HepG2 (cell line): ENCODE results near the gene ST6GALNAC6. TPM values are rescaled to one million over a fixed set of nuclear protein-coding genes. Genes with fewer than 3 reads are reported as not detected.

Source experiments
- BRD4 ChIP-seq: sonication (generic); formaldehyde crosslinking; IDR thresholded peaks from 2 replicates; pipeline ENCODE4 v1.4.0; 2020; ENCODE audit warnings: missing genetic modification reagents
- IRF2 ChIP-seq: IDR thresholded peaks from 2 replicates; pipeline ENCODE4 v1.6.1; 2018; ENCODE audit warnings: missing genetic modification reagents, missing compliant biosample characterization
- KMT2B ChIP-seq: IDR thresholded peaks from 2 replicates; pipeline ENCODE4 v1.6.1; 2016; ENCODE audit warnings: missing genetic modification reagents, missing compliant biosample characterization
- MED1 ChIP-seq: sonication (generic); formaldehyde crosslinking; IDR thresholded peaks from 2 replicates; pipeline ENCODE4 v1.4.0; 2020; ENCODE audit warnings: missing genetic modification reagents
- PHF5A ChIP-seq: IDR thresholded peaks from one replicate; pipeline ENCODE4 v1.6.1; 2018; ENCODE audit warnings: low read depth, missing genetic modification reagents; ENCODE audit not compliant: unreplicated experiment
- PITX1 ChIP-seq: sonication (generic); formaldehyde crosslinking; IDR thresholded peaks from 2 replicates; pipeline ENCODE4 v1.5.1; 2020; ENCODE audit warnings: mild to moderate bottlenecking, missing genetic modification reagents
- RARG ChIP-seq: sonication (generic); formaldehyde crosslinking; IDR thresholded peaks from 2 replicates; pipeline ENCODE4 v1.4.0; 2020; ENCODE audit warnings: low read depth, mild to moderate bottlenecking, missing genetic modification reagents
- RBAK ChIP-seq: sonication (generic); formaldehyde crosslinking; IDR thresholded peaks from 2 replicates; pipeline ENCODE4 v1.5.1; 2020; ENCODE audit warnings: mild to moderate bottlenecking, missing genetic modification reagents
- ZFP36L2 ChIP-seq: sonication (generic); formaldehyde crosslinking; IDR thresholded peaks from 2 replicates; pipeline ENCODE4 v1.4.0; 2020; ENCODE audit warnings: missing genetic modification reagents
- ZNF224 ChIP-seq: sonication (generic); formaldehyde crosslinking; IDR thresholded peaks from 2 replicates; pipeline ENCODE4 v1.5.0; 2020; ENCODE audit warnings: mild to moderate bottlenecking, missing genetic modification reagents
- ZNF260 ChIP-seq: sonication (generic); formaldehyde crosslinking; IDR thresholded peaks from 2 replicates; pipeline ENCODE4 v1.4.0; 2020; ENCODE audit warnings: missing genetic modification reagents, low read depth, mild to moderate bottlenecking, borderline replicate concordance
- ZNF672 ChIP-seq: sonication (generic); formaldehyde crosslinking; IDR thresholded peaks from 2 replicates; pipeline ENCODE4 v1.8.1; 2022; ENCODE audit warnings: missing genetic modification reagents
- polyA plus RNA-seq, 8 experiments: library from polyadenylated mRNA; depleted of rRNA in 3 of 8; stranded (reverse) in 7 of 8; unstranded in 1 of 8; fragments of >200 nt; fragmentation: Illumina TruSeq in 4 of 8; extraction: Trizol in 4 of 8; gene quantifications; 2 replicates each; pipeline versions ENCODE4 v1.2.1 to v1.2.3, GENCODE V29; 2011 to 2016; ENCODE audit warnings: low read depth in 4 of 8, missing spikeins in 1 of 8, mixed read lengths in 1 of 8; ENCODE audit not compliant: insufficient read depth in 1 of 8
- total RNA-seq, 5 experiments: library from RNA; depleted of rRNA; stranded (reverse); fragments of >200 nt; fragmentation: Illumina TruSeq; extraction: Trizol; gene quantifications; 2 replicates each; pipeline ENCODE4 v1.2.3, GENCODE V29; 2016; ENCODE audit warnings: low read depth in 1 of 5
- TF ChIP-seq, protein P1 (sequence below): sonication (generic); formaldehyde crosslinking; IDR thresholded peaks from 2 replicates; pipeline ENCODE4 v1.4.0; 2020; ENCODE audit warnings: missing genetic modification reagents, low read depth, mild to moderate bottlenecking, borderline replicate concordance
- TF ChIP-seq, protein P2 (sequence below): IDR thresholded peaks from 2 replicates; pipeline ENCODE4 v1.6.1; 2016; ENCODE audit warnings: control low read depth
- TF ChIP-seq, protein P3 (sequence below): sonication (generic); formaldehyde crosslinking; IDR thresholded peaks from 2 replicates; pipeline ENCODE4 v1.4.0; 2020; ENCODE audit warnings: mild to moderate bottlenecking, low read depth, missing genetic modification reagents
- TF ChIP-seq, protein P4 (sequence below): sonication (generic); formaldehyde crosslinking; IDR thresholded peaks from 2 replicates; pipeline ENCODE4 v1.4.0; 2020; ENCODE audit warnings: missing genetic modification reagents
- TF ChIP-seq, protein P5 (sequence below): sonication (generic); formaldehyde crosslinking; IDR thresholded peaks from 2 replicates; pipeline ENCODE4 v1.8.0; 2022; ENCODE audit warnings: missing genetic modification reagents, mild to moderate bottlenecking, borderline replicate concordance
- TF ChIP-seq, protein P6 (sequence below), 2 experiments: sonication (generic) in 1 of 2; formaldehyde crosslinking in 1 of 2; IDR thresholded peaks; 2 replicates each; pipeline versions ENCODE4 v1.4.0 to v1.6.1; 2016 to 2020; ENCODE audit warnings: borderline replicate concordance in 1 of 2, low read depth in 1 of 2, mild to moderate bottlenecking in 1 of 2, missing genetic modification reagents in 1 of 2

The ST6GALNAC6 gene
- total and polyA plus RNA-seq, 2 of the 13 experiments (the other 11 are each of a cell fraction or from before 2014, with no cell fraction given) = 18.5 to 65.4 TPM

DNA sequence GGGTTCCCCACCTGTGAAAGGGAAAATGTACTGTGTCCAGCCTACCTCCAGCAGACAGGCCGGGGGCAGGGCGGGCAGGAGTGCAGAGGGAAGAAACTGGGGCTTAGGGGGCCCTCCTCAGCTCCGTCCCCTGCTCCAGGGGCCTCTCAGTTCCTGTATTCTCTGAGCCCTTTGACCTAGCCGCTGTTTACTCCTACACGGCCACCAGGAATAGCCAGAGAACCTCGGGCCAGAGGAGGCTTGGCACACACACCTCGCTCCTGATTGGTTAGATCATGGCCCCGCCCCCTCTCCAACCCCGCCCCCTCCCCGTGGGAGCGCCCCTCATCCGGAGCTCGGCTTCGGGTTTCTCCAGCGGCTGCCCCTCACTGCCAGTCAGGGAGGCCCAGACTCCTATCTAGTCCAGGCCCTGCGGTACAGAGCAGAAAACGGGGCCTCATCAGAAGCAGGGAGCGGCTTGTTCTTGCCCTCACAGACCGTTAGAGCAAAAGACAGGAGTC lies 2.2 kb downstream of the ST6GALNAC6 start (continued):
- TF ChIP-seq, protein P1, sequence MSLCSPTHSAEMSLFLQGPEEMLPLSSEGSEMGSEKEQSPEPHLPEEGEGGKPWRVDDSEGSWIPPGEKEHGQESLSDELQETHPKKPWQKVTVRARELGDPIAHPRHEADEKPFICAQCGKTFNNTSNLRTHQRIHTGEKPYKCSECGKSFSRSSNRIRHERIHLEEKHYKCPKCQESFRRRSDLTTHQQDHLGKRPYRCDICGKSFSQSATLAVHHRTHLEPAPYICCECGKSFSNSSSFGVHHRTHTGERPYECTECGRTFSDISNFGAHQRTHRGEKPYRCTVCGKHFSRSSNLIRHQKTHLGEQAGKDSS (CRISPR knock-in tag) = no peak
- TF ChIP-seq ZNF260 (CRISPR knock-in tag) = no peak
- no peak for TF ChIP-seq PHF5A (CRISPR knock-in tag)
- TF ChIP-seq, protein P2, sequence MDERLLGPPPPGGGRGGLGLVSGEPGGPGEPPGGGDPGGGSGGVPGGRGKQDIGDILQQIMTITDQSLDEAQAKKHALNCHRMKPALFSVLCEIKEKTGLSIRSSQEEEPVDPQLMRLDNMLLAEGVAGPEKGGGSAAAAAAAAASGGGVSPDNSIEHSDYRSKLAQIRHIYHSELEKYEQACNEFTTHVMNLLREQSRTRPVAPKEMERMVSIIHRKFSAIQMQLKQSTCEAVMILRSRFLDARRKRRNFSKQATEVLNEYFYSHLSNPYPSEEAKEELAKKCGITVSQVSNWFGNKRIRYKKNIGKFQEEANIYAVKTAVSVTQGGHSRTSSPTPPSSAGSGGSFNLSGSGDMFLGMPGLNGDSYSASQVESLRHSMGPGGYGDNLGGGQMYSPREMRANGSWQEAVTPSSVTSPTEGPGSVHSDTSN (CRISPR knock-in tag) = no peak
- TF ChIP-seq RBAK (CRISPR knock-in tag) = no peak
- TF ChIP-seq ZNF224 (CRISPR knock-in tag) = no peak
- peak; percentile 66 for TF ChIP-seq MED1 (CRISPR knock-in tag)
- TF ChIP-seq ZFP36L2 (CRISPR knock-in tag) = no peak
- TF ChIP-seq KMT2B = no peak
- TF ChIP-seq, protein P3, sequence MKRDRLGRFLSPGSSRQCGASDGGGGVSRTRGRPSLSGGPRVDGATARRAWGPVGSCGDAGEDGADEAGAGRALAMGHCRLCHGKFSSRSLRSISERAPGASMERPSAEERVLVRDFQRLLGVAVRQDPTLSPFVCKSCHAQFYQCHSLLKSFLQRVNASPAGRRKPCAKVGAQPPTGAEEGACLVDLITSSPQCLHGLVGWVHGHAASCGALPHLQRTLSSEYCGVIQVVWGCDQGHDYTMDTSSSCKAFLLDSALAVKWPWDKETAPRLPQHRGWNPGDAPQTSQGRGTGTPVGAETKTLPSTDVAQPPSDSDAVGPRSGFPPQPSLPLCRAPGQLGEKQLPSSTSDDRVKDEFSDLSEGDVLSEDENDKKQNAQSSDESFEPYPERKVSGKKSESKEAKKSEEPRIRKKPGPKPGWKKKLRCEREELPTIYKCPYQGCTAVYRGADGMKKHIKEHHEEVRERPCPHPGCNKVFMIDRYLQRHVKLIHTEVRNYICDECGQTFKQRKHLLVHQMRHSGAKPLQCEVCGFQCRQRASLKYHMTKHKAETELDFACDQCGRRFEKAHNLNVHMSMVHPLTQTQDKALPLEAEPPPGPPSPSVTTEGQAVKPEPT = no peak
- no peak for TF ChIP-seq ZNF672 (CRISPR knock-in tag)
- TF ChIP-seq RARG (CRISPR knock-in tag) = no peak
- TF ChIP-seq, protein P4, sequence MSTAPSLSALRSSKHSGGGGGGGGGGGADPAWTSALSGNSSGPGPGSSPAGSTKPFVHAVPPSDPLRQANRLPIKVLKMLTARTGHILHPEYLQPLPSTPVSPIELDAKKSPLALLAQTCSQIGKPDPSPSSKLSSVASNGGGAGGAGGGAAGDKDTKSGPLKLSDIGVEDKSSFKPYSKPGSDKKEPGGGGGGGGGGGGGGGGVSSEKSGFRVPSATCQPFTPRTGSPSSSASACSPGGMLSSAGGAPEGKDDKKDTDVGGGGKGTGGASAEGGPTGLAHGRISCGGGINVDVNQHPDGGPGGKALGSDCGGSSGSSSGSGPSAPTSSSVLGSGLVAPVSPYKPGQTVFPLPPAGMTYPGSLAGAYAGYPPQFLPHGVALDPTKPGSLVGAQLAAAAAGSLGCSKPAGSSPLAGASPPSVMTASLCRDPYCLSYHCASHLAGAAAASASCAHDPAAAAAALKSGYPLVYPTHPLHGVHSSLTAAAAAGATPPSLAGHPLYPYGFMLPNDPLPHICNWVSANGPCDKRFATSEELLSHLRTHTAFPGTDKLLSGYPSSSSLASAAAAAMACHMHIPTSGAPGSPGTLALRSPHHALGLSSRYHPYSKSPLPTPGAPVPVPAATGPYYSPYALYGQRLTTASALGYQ (CRISPR knock-in tag) = no peak; the same call in 1 of the 2 replicates
- peak; percentile 54; the same call in 1 of the 2 replicates for TF ChIP-seq IRF2
- no peak for TF ChIP-seq BRD4
- TF ChIP-seq, protein P5, sequence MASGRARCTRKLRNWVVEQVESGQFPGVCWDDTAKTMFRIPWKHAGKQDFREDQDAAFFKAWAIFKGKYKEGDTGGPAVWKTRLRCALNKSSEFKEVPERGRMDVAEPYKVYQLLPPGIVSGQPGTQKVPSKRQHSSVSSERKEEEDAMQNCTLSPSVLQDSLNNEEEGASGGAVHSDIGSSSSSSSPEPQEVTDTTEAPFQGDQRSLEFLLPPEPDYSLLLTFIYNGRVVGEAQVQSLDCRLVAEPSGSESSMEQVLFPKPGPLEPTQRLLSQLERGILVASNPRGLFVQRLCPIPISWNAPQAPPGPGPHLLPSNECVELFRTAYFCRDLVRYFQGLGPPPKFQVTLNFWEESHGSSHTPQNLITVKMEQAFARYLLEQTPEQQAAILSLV (CRISPR knock-in tag) = no peak
- TF ChIP-seq, protein P6, sequence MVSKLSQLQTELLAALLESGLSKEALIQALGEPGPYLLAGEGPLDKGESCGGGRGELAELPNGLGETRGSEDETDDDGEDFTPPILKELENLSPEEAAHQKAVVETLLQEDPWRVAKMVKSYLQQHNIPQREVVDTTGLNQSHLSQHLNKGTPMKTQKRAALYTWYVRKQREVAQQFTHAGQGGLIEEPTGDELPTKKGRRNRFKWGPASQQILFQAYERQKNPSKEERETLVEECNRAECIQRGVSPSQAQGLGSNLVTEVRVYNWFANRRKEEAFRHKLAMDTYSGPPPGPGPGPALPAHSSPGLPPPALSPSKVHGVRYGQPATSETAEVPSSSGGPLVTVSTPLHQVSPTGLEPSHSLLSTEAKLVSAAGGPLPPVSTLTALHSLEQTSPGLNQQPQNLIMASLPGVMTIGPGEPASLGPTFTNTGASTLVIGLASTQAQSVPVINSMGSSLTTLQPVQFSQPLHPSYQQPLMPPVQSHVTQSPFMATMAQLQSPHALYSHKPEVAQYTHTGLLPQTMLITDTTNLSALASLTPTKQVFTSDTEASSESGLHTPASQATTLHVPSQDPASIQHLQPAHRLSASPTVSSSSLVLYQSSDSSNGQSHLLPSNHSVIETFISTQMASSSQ (IDR thresholded peaks at IDR 0.05; ENCODE audit: low read depth) = no peak
- TF ChIP-seq, protein P6 (CRISPR knock-in tag; IDR thresholded peaks at IDR 0.05; ENCODE audit: borderline replicate concordance) = 0 out of 2 replicates have a peak, but pooled peaks have one; percentile 19
- TF ChIP-seq PITX1 = peak; percentile 85; the same call in 1 of the 2 replicates
